ENCODE results near the gene EYA2.

GRCh38 chr20:46914789-46915379 is 20.2 kb downstream of the EYA2 start:
- TF ChIP-seq CTCF (IDR thresholded peaks at IDR 0.05), result no peak
- TF ChIP-seq POLR2A (IDR thresholded peaks at IDR 0.05), result no peak

Data from adrenal gland (tissue), 5 donors.